ENCODE data around the gene PRR14. TPM values are rescaled to one million over a fixed set of nuclear protein-coding genes. Genes with fewer than 3 reads are reported as not detected.

Gene PRR14
- total RNA-seq, 2 donors from 2014 or later = 21.2 to 35.4 TPM

GRCh38 chr16:30620169-30620568 lies 30.6 kb upstream of the PRR14 start:
- peaks cover 44% of the 10 kb centered on the region for H3K27me3 Mint-ChIP-seq (ENCODE audit: insufficient read depth)
- H3K27ac Mint-ChIP-seq = no peak overlapping the region
- 79 to 92% methylated on average over 2 to 3 of the region's 3 CpGs for WGBS, 2 experiments (ENCODE audit: insufficient coverage in 1 of 2, insufficient read length in 1 of 2)

DNA sequence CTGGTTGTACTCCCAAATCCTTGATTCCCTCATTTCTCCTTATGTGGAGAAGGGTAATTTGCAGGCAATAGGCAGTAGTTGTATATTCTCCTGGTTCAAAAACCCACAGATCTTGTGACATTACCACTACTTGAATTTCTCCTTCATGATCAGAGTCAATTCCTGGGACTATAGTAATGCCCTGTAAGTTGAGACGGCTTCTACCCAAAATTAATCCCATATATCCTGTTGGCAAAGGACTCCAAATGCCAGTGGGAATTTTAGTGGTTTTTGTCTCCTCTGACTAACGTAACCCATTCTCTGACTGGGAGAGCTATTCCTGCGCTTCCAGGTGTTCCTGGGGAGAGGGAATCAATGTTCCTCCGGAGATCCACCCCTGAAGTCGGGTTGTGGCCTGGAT lies 29.0 kb upstream of the PRR14 start:
- H3K4me3 Mint-ChIP-seq = no peak overlapping the region
- H3K27me3 Mint-ChIP-seq (ENCODE audit: insufficient read depth) = peaks cover 45% of the 10 kb centered on the region
- H3K4me1 Mint-ChIP-seq = no peaks in the 10 kb centered on the region
- H3K27ac Mint-ChIP-seq = no peak overlapping the region
- peaks cover 22% of the 10 kb centered on the region for H3K27me3 ChIP-seq (ENCODE audit: control insufficient read depth, insufficient read depth, low read length, poor library complexity, severe bottlenecking)
- WGBS, 2 experiments (ENCODE audit: insufficient coverage in 1 of 2, insufficient read length in 1 of 2) = 85 to 93% methylated on average over 3 to 5 of the region's 5 CpGs
- H3K4me3 ChIP-seq (ENCODE audit: low read length) = no peak overlapping the region
- no peak overlapping the region for H3K27ac ChIP-seq (ENCODE audit: low read depth, low read length)
- no peaks in the 10 kb centered on the region for H3K36me3 Mint-ChIP-seq (ENCODE audit: low read depth)
- TF ChIP-seq, protein P1, sequence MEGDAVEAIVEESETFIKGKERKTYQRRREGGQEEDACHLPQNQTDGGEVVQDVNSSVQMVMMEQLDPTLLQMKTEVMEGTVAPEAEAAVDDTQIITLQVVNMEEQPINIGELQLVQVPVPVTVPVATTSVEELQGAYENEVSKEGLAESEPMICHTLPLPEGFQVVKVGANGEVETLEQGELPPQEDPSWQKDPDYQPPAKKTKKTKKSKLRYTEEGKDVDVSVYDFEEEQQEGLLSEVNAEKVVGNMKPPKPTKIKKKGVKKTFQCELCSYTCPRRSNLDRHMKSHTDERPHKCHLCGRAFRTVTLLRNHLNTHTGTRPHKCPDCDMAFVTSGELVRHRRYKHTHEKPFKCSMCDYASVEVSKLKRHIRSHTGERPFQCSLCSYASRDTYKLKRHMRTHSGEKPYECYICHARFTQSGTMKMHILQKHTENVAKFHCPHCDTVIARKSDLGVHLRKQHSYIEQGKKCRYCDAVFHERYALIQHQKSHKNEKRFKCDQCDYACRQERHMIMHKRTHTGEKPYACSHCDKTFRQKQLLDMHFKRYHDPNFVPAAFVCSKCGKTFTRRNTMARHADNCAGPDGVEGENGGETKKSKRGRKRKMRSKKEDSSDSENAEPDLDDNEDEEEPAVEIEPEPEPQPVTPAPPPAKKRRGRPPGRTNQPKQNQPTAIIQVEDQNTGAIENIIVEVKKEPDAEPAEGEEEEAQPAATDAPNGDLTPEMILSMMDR (conservative IDR thresholded peaks at IDR 0.05) = no peak
- no peak overlapping the region for H3K9ac ChIP-seq (ENCODE audit: extremely low read depth, low read length, poor library complexity, severe bottlenecking)
- H3K9me3 Mint-ChIP-seq = peaks cover 9% of the 10 kb centered on the region
- DNase-seq = no peak
- H3K4me1 ChIP-seq (ENCODE audit: control insufficient read depth, insufficient read depth, low read length) = no peaks in the 10 kb centered on the region
- no peaks in the 10 kb centered on the region for H3K36me3 ChIP-seq (ENCODE audit: control insufficient read depth, insufficient read depth, low read length)
- no peaks in the 10 kb centered on the region for H3K9me3 ChIP-seq (ENCODE audit: control insufficient read depth, low read length)

More at GRCh38 chr16:30620169-30620568, 30.6 kb upstream of the PRR14 start:
- Histone ChIP-seq H3K9me3 (ENCODE audit: control insufficient read depth, low read length) (no peaks in the 10 kb centered on the region), H3K4me1 (ENCODE audit: control insufficient read depth, insufficient read depth, low read length) (no peaks in the 10 kb centered on the region), H3K4me3 (ENCODE audit: low read length) (no peak overlapping the region), H3K27ac (ENCODE audit: low read depth, low read length) (no peak overlapping the region), H3K36me3 (ENCODE audit: control insufficient read depth, insufficient read depth, low read length) (no peaks in the 10 kb centered on the region), H3K27me3 (ENCODE audit: control insufficient read depth, insufficient read depth, low read length, poor library complexity, severe bottlenecking) (peaks cover 22% of the 10 kb centered on the region), H3K9ac (ENCODE audit: extremely low read depth, low read length, poor library complexity, severe bottlenecking) (no peak overlapping the region)
- H3K9me3 Mint-ChIP-seq = peaks cover 10% of the 10 kb centered on the region
- no peaks in the 10 kb centered on the region for H3K36me3 Mint-ChIP-seq (ENCODE audit: low read depth)
- H3K4me1 Mint-ChIP-seq = no peaks in the 10 kb centered on the region
- no peak for DNase-seq
- TF ChIP-seq, protein P1 (conservative IDR thresholded peaks at IDR 0.05) = no peak
- H3K4me3 Mint-ChIP-seq = no peak overlapping the region

DNA sequence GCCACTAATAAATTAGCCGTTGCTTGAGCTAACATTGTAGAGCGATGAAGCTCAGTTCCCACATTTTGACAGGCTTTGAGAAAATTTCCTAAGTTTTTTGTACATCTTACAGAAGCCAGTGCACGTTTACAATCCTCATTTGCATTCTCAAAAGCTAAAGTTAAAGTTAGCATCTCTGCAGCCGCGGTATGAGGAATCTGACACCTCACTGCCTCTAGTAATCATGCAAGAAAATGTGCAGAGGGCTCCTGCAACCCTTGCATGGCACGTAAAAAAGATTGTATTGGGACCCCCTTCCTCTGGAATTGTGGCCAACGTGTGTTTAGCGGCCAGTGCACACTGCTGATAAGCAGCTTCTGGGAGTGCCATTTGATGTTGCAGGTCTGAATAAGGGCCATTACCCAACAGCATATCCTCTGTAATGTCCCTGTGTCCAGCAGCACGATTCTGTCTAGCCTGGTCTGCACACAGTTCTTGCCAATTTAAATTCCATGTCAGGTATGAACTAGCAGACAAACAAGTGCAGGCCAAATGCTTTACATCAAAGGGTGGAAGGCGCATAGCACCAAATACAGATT lies 28.2 kb upstream of the PRR14 start:
- no peak overlapping the region for H3K4me3 ChIP-seq (ENCODE audit: low read length)
- no peaks in the 10 kb centered on the region for H3K36me3 ChIP-seq (ENCODE audit: control insufficient read depth, insufficient read depth, low read length)
- H3K27me3 ChIP-seq (ENCODE audit: control insufficient read depth, insufficient read depth, low read length, poor library complexity, severe bottlenecking) = peaks cover 22% of the 10 kb centered on the region
- H3K4me1 Mint-ChIP-seq = no peaks in the 10 kb centered on the region
- no peak overlapping the region for H3K4me3 Mint-ChIP-seq
- WGBS, 2 experiments (ENCODE audit: insufficient coverage in 1 of 2, insufficient read length in 1 of 2) = 77 to 84% methylated on average over 9 to 10 of the region's 10 CpGs
- no peaks in the 10 kb centered on the region for H3K9me3 ChIP-seq (ENCODE audit: control insufficient read depth, low read length)
- H3K27me3 Mint-ChIP-seq (ENCODE audit: insufficient read depth) = peaks cover 44% of the 10 kb centered on the region
- DNase-seq = no peak
- TF ChIP-seq, protein P1 (conservative IDR thresholded peaks at IDR 0.05) = no peak
- H3K36me3 Mint-ChIP-seq (ENCODE audit: low read depth) = no peaks in the 10 kb centered on the region
- peaks cover 9% of the 10 kb centered on the region for H3K9me3 Mint-ChIP-seq
- H3K9ac ChIP-seq (ENCODE audit: extremely low read depth, low read length, poor library complexity, severe bottlenecking) = no peak overlapping the region
- no peak overlapping the region for H3K27ac Mint-ChIP-seq
- H3K4me1 ChIP-seq (ENCODE audit: control insufficient read depth, insufficient read depth, low read length) = no peaks in the 10 kb centered on the region
- H3K27ac ChIP-seq (ENCODE audit: low read depth, low read length) = no peak overlapping the region

Data from endodermal cell (in vitro differentiated cells).